ENCODE results near the gene HES6.

DNA sequence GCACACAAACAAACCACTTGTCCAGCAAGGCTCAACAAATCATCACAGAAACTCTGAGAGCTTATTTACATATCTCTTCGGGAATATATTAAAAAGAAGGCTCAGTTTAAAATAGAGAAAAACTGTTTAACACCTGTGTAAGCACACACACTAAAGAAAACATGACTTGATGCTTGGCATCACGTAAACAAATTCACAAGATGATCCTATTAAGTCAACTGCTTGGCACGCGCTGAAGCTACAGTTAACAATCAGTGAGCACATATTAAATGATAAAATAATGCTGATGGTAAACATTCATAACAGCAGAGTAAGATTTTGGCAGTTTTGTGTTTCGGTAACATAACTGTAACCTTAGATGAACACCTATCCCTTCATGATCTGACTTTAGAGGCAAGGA, 4.3 kb upstream of the HES6 start:
- TF ChIP-seq POLR2AphosphoS5 (IDR thresholded peaks at IDR 0.05; ENCODE audit: low read depth), result no peak
- TF ChIP-seq, protein P1, sequence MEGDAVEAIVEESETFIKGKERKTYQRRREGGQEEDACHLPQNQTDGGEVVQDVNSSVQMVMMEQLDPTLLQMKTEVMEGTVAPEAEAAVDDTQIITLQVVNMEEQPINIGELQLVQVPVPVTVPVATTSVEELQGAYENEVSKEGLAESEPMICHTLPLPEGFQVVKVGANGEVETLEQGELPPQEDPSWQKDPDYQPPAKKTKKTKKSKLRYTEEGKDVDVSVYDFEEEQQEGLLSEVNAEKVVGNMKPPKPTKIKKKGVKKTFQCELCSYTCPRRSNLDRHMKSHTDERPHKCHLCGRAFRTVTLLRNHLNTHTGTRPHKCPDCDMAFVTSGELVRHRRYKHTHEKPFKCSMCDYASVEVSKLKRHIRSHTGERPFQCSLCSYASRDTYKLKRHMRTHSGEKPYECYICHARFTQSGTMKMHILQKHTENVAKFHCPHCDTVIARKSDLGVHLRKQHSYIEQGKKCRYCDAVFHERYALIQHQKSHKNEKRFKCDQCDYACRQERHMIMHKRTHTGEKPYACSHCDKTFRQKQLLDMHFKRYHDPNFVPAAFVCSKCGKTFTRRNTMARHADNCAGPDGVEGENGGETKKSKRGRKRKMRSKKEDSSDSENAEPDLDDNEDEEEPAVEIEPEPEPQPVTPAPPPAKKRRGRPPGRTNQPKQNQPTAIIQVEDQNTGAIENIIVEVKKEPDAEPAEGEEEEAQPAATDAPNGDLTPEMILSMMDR (conservative IDR thresholded peaks at IDR 0.05; ENCODE audit: low read depth in 2 of 2), result no peak
- TF ChIP-seq EZH2phosphoT487 (IDR thresholded peaks at IDR 0.05; ENCODE audit: unreplicated experiment), result no peak
- no peak for TF ChIP-seq EZH2 (IDR thresholded peaks at IDR 0.05; ENCODE audit: low read depth, unreplicated experiment)
- TF ChIP-seq, protein P2, sequence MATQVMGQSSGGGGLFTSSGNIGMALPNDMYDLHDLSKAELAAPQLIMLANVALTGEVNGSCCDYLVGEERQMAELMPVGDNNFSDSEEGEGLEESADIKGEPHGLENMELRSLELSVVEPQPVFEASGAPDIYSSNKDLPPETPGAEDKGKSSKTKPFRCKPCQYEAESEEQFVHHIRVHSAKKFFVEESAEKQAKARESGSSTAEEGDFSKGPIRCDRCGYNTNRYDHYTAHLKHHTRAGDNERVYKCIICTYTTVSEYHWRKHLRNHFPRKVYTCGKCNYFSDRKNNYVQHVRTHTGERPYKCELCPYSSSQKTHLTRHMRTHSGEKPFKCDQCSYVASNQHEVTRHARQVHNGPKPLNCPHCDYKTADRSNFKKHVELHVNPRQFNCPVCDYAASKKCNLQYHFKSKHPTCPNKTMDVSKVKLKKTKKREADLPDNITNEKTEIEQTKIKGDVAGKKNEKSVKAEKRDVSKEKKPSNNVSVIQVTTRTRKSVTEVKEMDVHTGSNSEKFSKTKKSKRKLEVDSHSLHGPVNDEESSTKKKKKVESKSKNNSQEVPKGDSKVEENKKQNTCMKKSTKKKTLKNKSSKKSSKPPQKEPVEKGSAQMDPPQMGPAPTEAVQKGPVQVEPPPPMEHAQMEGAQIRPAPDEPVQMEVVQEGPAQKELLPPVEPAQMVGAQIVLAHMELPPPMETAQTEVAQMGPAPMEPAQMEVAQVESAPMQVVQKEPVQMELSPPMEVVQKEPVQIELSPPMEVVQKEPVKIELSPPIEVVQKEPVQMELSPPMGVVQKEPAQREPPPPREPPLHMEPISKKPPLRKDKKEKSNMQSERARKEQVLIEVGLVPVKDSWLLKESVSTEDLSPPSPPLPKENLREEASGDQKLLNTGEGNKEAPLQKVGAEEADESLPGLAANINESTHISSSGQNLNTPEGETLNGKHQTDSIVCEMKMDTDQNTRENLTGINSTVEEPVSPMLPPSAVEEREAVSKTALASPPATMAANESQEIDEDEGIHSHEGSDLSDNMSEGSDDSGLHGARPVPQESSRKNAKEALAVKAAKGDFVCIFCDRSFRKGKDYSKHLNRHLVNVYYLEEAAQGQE (IDR thresholded peaks at IDR 0.05; ENCODE audit: unreplicated experiment), result no peak
- no peak for TF ChIP-seq JUNB (IDR thresholded peaks at IDR 0.05; ENCODE audit: unreplicated experiment)
- no peak for TF ChIP-seq NANOG (IDR thresholded peaks at IDR 0.05; ENCODE audit: borderline replicate concordance)
- no peak for TF ChIP-seq CREB1 (CRISPR knock-in tag; IDR thresholded peaks at IDR 0.05; ENCODE audit: low read depth)
- TF ChIP-seq, protein P3, sequence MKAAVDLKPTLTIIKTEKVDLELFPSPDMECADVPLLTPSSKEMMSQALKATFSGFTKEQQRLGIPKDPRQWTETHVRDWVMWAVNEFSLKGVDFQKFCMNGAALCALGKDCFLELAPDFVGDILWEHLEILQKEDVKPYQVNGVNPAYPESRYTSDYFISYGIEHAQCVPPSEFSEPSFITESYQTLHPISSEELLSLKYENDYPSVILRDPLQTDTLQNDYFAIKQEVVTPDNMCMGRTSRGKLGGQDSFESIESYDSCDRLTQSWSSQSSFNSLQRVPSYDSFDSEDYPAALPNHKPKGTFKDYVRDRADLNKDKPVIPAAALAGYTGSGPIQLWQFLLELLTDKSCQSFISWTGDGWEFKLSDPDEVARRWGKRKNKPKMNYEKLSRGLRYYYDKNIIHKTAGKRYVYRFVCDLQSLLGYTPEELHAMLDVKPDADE (IDR thresholded peaks at IDR 0.05), result no peak
- no peak for TF ChIP-seq ZNF114 (CRISPR knock-in tag; IDR thresholded peaks at IDR 0.05)

All from GM23338 (cell line).